HG03457 (cell line): Measurements from ENCODE around the gene C2orf81.
"Not testable (repeated sequence)": the region's sequence is repeated elsewhere in the genome, so short reads cannot be mapped to it uniquely, and the experiment has no call there.

ENCODE experiments used
- ATAC-seq: cut with Tn5 transposase; IDR thresholded peaks from one replicate; pipeline ENCODE4 v1.9.1; 2021; ENCODE audit warnings: moderate number of reproducible peaks; ENCODE audit not compliant: unreplicated experiment

The C2orf81 gene

DNA sequence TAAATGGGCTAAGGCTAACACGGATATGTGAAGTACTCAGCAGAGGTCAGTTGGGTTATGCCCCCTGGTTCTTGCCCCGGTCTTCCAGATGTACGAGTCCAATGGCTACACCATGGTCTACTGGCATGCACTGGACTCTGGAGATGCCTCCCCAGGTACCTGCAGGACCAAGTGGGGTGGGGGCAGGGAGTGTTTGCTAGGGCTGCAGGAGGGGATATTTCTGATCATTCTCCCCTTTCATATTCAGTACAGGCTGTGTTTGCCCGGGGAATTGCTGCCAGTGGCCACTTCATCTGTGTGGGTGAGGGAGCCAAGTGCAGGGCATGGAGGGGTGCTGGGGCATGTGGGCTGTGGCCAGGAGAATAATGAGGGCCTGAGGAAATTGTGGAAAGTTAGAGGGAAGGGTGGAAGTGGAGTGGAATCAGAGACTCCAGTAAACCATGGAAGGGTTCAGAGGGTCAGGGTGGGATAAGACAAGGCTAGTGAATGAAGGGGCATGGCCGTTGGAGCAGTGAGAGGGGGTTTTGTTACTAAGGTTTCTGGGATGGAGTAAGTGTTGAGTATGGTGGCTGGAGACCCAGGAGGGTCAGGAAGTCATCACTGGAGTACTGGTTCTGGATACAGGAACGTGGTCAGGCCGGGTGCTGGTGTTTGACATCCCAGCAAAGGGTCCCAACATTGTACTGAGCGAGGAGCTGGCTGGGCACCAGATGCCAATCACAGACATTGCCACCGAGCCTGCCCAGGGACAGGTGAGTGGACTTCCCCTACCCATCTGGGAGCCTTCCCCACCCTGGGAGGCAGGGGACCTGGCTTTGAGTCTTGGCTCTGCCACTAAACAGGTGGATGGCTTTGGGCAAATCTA, 2.0 kb upstream of the C2orf81 start:
- no peak for ATAC-seq

- ATAC-seq: not testable (repeated sequence)
Observed at GRCh38 chr2:74420443-74421103, 846 bp downstream of the C2orf81 start.

DNA sequence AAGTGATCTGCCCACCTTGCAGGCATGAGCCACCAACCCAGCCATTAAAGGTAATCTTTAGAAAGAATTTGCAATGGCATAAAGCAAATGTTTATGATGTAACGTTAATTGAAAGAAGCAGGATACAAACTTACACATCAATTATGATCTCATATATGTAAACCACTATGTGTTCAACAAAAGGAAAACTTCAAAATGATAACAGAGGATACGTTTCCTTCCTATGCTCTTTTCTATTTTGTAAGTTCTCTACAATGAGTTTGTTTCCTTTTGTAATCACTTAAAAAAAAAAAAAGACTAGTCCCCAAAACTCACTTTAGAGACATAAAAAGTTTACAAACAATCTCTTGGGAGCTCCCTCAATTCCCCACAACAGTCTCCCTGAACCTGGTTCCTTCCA, 1.4 kb downstream of the C2orf81 start:
- ATAC-seq: no peak

GRCh38 chr2:74419345-74419744, 2.1 kb downstream of the C2orf81 start:
- no peak for ATAC-seq

DNA sequence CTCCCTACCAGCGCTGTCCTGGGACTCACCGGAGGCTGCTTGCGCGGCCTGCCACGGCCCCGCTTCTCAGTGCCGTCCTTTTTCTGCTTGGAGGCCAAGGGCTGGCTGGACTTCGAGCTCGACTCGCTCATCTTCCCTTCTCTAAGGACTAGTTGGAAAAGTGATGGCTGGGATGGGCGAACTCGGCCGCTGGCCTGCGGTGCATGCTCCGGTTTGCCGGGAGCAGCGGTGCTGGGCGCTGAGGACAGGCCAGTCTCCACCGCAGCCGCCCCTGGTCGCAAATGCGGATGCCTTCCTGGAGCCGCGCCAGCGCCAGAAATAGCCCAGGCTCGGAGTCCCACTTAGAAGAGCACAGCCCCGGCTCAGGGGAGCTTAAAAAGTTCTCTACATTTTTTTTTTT, 3.1 kb downstream of the C2orf81 start:
- ATAC-seq: no peak

GRCh38 chr2:74417763-74418162, 3.7 kb downstream of the C2orf81 start:
- no peak for ATAC-seq

- ATAC-seq: no peak
Observed at GRCh38 chr2:74417197-74417596, 4.2 kb downstream of the C2orf81 start.

- no peak for ATAC-seq
Observed at GRCh38 chr2:74416778-74417177, 4.6 kb downstream of the C2orf81 start.

DNA sequence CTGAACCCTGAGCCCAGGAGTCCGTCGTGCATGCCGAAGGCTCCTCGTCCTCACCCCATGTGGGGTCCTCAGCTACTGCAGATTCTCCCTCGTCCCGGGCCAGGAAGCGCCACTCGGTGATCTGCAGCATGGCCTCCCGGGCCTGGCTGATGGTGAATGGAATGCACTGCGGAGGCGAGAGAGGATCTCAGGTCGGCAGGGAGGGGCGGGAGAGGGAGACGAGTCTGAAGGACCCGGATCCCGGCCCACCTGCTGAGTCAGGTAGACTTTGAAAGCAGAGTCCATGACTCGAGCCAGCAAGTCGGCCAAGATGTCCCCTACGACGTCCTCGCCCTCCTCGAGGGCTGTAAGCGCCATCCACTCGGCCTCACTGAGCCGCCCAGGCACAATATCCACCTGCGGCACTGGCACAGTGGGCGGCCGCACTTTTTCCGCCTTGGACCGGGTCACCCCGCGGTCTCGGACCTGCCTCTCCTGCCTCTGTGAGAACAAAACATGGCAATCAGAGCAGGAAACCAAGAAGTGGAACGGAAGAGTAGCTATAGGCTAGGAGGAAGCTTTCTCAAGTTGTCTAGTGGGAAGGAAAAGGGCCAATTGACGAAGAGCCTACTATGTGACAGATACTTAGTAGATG, 5.5 kb downstream of the C2orf81 start:
- no peak for ATAC-seq

GRCh38 chr2:74414881-74415761, 6.3 kb downstream of the C2orf81 start:
- no peak for ATAC-seq

DNA sequence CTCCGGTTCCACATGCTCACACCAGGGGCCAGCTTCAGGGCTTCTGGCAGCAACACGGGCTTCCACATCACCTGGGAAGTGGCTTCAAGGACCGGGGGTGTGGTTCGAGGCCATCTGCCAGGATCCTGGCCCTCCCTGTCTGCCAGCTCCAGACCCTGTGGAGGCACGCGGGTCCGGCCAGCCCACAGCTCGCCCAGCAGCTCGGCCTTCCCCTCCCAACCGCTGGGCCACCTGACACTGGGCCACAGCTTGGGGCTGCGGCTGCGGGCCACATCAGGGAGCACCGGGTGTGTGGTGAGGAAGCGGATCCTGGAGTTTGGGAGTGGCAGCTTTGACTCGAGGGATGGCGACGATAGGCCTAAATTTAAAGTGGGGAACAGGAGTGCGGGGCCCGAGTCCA, 7.0 kb downstream of the C2orf81 start:
- no peak for ATAC-seq

- no peak for ATAC-seq
Observed at GRCh38 chr2:74413001-74413698, 8.3 kb downstream of the C2orf81 start.

DNA sequence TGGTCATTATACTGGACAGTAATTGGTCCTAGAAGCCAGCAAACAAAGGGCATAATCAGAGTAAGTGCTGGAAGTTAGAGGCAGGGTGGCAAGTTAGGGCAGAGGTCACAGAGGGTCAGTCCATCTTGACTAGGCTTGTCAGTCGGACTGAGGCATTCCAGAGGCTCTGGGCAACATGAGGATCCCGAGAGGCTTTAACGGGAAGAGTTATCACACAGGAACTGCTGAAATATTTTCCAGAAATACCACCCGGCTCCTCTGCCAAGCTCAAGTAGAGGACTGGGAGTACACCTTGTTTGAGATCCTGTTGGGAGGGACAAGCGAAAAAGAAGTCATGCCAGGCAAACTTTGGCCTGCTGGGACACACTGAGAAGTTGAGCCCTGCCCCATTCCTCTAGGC, 13.7 kb downstream of the C2orf81 start:
- no peak for ATAC-seq

- ATAC-seq: no peak
Observed at GRCh38 chr2:74406035-74406434, 15.4 kb downstream of the C2orf81 start.

DNA sequence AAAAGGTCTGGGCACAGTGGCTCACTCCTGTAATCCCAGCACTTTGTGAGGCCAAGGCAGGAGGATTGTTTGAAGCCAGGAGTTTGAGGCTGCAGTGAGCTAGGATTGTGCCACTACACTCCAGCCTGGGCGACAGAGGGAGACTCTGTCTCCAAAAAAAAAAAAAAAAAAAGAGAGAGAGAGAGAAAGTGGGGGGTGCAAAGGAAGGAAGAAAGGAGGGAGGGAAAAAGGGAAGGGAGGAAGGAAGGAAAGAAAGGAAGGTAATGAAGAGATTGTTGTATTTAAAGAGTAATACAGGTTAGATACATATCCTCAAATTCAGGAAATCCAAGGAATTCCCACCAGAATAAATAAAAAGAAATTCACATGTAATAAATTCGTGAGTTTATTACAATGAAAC, 19.5 kb downstream of the C2orf81 start:
- ATAC-seq: no peak

- no peak for ATAC-seq
Observed at GRCh38 chr2:74399785-74400184, 21.6 kb downstream of the C2orf81 start.

DNA sequence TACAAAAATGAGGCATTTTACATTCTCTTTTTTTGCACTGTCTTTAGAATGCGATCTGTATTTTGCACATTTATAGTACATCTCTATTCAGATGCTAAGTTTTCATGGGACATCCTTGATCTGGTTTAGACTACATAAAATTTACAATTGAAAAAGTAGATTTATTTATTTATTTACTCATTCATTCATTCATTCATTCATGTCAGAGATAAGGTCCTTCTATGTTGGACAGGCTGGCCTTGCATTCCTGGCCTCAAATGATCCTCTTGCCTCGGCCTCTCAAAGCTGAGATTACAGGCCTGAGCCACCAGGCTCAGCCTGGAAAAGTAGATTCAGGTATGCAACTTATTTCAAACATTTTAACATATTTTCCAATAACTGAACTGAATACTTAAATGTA, 25.3 kb downstream of the C2orf81 start:
- ATAC-seq: no peak

DNA sequence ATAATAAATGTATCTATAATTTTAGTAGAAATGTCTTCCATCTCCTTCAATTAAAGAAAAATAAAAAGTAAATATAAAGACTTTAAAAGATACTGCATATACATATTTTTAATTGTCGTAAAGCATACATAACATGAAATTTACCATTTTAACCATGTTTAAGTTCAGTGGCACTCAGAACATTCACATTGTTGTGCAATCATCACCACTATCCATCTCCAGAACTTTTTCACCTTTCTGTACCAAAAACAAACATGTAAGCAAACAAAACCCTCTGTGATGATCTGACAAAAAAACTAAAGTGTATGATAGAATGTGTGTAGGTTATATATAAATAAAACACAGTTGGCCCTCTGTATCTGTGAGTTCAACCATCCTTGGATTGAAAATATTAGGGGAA, 27.9 kb downstream of the C2orf81 start:
- ATAC-seq: no peak

DNA sequence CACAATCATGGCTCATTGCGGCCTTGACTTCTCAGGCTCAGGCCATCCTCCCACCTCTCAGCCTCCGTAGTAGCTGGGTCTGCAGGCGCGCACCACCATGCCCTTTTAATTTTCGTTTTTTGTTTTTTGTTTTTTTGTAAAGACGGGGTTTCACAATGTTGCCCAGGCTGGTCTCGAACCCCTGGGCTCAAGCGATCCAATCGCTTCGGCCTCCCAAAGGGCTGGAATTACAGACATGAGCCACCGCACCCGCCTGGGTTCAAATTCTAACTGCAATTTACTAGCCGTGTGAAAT, 29.0 kb downstream of the C2orf81 start:
- ATAC-seq: no peak

DNA sequence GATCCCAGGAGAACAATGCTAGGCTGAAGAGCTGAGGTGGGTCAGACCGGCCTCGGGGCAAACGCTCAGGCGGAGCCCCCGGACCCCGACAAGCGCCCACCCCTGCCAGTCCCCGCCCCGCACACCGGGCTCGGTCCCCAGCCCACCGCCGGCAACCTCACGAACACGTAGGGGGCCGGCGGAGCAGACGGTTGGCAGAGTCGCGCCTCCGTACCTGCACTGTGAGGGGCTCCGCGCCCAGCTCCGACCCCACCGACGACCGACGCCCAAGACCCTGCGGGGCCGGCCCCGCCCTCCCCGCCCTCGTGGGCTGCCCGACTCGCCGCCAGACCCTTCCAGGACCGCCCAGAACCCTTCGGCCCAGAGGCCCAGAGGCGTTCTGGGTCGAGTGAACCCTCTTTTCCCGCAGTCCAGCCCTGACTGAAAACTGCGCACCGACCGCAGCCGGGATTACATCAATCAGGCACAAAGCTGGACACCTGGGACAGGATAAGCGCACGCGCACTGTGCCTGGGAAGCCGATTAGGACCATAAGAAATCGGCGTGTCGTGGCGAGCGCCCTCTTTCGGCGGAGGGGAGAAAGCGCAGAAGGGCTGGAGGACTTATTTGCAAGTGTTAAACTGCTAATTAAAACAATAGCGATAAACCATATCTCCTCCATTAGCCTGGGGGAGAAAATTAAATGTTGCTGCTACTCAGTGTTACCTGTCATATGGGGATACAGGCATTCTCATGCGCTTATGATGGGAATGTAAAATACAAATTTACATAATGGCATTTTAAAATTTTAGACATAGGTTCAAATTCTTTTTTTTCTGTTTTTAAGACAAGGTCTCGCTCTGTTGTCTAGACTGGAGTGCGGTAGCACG, 29.6 kb downstream of the C2orf81 start:
- ATAC-seq: no peak
